IPS DF 4.7 (cell line): ENCODE measurements around the gene HAPLN1.
A peak's percentile ranks its signal among the peaks of the same experiment; 100 is the strongest.

Experiments used
- DNase-seq: peaks from one replicate; pipeline ENCODE4 v3.0.0-alpha.2; 2013; ENCODE audit warnings: low spot score; ENCODE audit errors: extremely low read depth

HAPLN1 gene

DNA sequence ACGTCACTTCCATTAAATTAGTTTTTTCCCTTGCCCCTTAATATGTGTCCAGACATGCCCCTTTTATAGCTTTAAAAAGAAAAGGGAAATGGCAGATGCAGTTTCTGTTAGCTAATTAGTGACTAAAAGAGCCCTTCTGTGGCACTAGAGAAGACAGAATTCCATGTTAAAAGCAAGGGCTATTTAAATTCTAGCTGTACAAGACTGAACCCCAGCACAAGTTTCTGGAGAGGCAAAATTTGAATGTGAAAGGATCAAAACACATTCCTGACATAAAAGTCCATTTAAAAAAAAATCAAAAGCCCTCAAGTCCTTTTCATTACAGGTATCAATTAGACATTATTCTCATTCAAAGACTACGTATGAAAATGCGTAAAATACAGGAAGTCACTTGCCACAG, 78.7 kb downstream of the HAPLN1 start:
- DNase-seq, result no peak

DNA sequence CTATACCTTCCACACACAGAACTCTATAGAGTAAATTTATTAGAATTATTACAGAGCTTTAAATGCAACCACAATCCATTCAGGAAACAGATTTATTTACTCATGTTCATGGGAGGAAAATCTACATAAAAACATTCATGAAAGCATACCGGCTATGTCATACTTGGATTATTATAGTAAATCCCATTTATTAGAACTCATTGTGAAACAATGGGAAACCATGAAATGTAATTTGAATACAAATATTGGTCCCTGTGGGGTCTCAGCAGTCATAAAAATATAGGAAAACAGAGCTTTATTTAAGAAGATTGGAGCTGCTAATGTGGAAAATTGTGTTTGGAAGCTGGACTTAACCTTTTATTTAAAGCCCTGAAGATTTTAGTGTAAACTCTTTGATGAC, 80.7 kb downstream of the HAPLN1 start:
- DNase-seq, result no peak

DNA sequence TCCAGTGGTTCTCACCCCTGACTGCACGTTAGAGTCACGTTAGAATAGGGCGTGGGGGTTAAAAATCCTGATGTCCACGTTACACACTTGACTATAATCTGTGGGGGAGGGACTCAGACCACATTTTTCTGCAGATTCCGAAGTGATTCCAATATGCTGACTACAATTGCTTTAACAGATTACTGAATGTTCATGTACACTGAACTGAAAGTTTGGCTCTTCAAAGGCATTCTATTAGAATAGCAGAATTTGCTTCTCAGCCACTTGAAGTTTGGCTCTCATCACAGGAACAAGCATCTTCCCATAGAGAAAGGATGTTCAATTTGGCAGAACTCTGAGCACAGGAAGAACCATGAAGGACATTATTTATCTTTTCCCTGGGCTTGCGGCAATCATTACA, 84.5 kb downstream of the HAPLN1 start:
- no peak for DNase-seq

DNA sequence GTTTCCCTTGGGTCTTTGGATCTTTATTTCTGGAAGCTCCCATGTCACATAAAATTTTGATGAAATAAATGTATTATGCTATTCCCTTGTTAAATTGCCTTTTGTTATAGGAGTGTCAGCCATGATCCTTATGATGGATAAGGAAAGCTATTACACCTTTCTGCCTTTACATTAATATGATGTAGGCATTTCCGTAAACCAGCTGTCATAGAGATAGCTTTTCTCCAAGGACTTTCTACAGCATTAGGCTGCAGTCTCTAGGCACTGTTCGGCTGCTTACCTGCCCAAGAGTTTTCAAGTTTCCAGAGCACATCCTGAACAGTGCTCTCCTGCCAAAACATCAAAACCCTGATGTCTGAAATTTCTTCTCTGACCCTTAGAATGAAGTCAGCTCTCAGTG, 87.4 kb downstream of the HAPLN1 start:
- no peak for DNase-seq

DNA sequence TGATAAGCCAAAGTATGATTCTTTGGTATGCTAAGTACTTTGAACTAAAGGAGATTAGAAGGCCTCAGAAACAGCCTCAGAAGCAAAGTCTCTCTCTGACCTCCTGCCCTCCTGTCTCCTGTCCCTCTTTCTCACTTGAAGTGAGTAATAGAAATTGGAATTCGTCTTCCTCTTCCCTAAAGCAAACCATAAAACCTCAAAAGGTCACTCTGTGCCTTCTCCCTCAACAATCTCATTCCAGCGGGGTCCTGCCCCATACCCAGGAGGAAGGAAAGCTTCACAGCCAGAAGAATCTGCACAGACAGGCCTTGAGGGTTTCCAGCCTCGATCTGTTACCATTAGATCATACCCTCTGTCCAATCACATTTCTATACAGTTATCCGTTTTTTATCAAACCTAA, 87.8 kb downstream of the HAPLN1 start:
- no peak for DNase-seq

DNA sequence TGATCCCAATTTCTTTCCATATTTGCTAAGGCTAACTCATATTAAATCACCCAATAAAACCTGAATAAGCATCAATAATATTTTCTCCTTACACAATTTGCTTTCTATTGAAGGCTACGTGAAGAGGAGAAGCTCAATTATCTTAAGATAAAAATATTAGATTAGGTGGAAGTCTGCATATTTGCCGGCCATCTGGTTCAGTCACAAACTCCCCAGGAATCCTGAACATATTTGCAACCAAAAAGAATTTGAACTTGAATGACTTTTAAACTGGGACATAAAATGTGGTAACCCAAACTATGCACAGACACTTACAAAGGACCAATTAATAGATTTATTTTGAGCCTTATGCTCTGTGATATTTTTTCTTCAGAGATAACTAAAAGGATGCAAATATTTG, 92.3 kb downstream of the HAPLN1 start:
- no peak for DNase-seq

DNA sequence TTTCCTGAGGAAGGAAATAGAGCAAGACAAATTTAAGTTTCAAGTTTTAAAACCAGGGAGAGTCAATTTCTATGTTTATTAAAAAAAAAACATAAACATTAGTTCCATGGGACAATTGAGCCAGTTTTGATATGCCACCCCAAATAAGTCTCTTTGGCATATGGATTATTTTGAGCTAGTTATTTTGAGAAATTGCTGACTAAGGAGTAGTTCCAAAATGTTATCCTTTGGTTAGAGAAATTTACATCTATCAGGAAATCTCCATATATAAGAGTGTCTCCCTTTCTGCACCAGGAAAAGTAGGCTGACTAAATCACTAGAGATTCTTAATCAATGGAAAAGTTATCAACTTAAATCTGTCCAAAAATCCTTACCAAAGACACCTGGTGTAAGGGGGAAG, 105.8 kb downstream of the HAPLN1 start:
- no peak for DNase-seq

DNA sequence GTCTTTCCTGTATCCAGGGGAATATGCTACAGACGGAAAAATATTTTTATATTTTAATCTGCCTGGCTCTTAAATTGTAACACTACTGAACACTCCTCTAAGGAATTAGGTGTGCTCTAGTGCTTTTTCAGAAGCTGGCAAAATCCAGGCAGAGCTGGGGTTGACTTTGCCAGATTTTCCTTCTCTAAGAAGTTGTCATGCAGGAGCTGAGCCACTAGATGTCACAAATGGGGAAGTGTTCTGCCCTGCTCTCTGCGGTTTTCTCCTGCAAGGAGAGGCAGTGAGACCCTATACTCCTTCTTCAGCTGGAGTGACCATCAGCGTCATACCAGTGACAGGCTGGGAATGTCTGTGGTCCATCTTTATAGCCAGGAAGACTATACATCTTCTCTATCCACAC, 112.5 kb downstream of the HAPLN1 start:
- peak; percentile 44 for DNase-seq

DNA sequence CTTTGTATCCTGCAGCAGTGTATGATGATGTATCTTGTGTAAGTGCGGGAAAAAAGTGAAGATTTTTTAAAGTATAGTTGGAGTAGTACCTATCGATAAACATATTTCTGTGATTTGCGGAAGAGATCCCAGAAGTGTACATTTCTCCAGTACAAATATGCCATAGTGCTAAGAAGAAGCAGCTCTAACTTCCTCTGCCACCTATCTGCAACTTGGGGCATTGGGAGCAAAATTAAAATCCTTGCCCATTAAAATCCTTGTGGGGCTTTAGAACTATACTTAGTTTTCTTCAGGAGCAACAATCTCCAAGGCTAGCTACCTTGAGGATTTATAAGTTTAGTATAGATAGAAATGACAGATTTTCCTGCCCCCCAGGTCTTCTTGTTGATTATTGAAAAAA, 125.4 kb downstream of the HAPLN1 start:
- DNase-seq, result no peak

DNA sequence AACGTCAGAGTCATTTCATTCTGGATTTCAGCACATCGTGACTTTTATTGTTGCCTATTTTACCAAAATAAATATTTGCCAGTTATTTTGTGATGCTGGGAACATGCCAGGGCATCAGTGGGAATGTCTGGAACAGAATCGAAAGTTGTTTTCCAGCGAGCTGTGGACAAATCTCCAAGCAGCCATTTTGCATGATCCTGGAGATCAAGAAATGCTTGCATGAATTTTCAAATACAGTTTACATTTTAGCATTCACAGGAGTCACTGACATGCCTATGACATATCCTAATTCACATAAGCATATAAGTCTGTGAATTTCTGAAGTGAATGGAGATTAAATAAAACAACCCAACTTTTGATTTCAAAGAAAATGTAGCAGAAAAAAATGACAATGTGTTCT, 129.7 kb downstream of the HAPLN1 start:
- no peak for DNase-seq

DNA sequence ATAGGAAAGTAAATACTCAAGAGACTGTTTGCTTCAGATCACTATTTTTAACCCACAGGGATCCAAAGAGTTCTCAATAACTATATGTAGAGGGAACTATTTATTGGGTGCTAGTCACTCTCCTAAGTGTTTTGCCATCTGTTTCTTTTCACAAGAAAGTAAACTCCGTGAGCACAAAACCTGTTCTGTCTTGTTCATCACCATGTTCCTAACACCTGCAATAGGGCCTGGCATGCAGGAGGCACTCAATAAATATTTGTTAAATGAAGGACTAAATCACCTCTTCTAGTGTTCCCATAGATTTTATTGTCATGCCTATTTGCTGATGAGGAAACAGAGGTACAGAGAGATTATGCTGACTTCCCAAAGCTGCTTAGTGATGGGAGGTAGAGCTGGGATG, 130.9 kb downstream of the HAPLN1 start:
- no peak for DNase-seq
